Measurements from ENCODE around the gene MACROH2A1.

Gene MACROH2A1

DNA sequence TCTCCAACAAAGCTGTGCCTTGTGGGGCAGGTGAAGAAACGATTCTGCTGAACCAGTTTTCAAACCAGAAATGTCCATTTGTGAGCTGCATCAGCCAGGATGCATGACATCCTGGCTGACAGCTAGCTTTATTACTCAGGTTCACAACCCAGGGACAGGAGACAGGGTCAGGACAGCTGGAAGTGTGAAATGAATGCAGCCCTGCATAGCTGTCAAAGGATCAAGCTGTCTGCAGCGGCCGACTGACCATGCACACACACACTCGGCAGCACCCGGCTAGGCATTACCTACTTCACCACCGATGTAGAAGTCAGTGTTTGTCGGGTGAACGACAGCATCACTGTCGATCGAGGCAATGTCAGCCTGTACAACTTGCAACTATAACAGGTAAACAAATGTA, 48.5 kb downstream of the MACROH2A1 start:
- FAIRE-seq = no peak

DNA sequence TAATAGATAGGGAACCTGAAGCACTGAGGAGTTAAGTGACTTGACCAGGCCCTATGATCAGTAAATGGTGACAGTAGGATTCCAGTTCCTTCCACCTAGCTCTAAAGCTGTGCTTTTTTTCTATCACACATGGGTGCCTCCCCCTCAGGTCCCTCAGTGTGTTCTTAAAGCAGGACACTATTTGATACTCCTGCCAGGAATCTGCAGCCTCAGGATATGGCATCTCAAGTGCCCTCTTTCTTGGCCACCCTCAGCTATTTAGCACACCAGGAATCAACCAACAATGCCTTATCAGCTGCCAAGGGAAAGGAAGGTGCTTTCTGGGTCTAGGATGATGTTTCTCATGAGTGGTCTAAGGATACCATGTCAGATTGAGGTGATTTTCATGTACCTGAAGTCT, 49.1 kb downstream of the MACROH2A1 start:
- FAIRE-seq = no peak

DNA sequence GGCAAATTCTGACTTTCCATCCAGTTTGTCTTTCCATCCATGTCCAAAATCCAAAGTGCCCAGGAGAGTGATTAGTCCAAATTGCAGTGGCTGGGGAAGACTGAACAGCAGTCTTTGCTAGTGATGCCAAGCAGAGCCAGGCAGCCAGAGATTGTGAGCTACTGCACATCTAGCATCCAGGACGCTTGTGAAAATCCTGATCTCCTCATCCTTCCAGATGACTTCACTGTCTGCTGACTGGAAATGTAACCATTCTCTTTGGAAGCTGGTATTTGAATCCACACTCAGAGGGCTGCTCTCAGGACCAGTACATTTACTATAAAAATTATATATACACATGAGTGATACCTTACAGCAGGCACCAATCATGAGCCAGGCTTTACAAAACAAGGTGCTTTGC, 49.6 kb downstream of the MACROH2A1 start:
- no peak for FAIRE-seq

DNA sequence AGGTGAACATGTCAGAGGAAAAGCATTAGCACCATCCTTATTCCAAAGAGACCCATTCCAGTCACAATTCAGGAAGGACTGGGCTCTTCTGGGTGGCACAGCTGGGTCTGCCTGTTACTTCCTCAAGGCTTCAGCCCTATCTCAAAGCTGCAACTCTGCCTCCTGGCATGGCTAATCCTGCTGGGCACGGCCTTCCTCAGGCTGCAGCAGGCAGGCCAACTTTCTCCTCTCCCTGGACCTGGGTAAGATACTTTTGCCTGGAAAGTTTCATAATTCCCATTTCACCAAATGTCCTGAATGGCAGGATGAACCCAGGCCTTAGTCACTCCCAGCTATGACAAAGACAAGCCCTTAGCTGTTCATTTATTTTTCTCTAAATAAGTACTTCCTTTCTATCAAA, 50.1 kb downstream of the MACROH2A1 start:
- FAIRE-seq = no peak

DNA sequence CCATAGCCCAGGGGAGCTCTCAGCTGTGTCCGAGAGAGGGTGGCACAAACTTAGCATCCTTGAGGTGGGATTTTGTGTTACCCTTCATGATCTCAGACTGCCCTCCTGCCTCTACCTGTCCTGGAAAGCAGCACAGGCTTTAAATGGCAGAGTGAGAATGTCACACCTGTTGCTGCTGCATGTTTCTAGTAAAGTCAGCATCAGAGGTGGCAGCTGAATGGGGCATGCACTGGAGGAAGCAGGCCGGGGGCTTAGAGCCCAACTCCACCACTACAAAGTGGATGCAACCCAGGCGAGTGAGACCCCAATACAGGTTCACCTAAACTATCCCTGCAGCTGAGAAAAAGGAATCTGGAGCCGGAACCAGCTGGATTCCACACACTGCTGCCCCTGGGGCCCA, 51.6 kb downstream of the MACROH2A1 start:
- no peak for FAIRE-seq

DNA sequence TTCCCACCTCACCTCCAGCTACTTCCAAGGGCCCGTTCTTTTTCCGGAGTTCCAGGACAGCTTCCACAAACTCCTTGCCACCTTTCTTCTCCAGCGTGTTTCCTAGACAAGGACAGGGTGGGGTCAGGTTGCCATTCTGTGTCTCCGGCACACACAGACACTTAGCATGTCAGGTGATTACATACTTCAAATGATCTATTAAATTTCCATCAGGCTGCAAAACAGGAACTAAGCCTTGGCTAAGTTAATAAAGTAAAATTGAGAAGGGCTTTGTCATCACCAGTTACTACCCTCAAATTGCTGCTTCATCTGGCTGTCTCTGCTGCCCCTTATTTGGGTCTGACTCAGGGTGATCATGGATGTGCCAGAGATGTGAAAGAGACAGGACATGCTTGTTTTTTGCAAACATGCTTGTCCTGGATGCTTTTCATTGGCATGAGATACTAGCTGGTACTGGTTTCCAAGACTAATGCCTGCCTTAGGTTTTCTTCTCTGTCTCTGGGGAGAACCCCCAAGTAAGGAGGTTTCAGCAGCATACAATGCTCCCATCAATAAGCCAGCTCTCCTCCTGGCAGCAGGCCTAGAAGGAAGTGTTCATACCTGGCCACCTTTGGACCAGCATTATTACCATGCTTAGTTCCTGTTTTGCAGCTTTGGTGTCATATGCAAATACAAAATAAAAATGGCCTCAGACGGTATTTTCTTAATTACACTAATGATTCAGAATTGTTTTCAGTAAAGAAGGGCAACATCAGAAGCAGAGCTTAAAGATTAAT, 52.9 kb downstream of the MACROH2A1 start:
- no peak for FAIRE-seq

DNA sequence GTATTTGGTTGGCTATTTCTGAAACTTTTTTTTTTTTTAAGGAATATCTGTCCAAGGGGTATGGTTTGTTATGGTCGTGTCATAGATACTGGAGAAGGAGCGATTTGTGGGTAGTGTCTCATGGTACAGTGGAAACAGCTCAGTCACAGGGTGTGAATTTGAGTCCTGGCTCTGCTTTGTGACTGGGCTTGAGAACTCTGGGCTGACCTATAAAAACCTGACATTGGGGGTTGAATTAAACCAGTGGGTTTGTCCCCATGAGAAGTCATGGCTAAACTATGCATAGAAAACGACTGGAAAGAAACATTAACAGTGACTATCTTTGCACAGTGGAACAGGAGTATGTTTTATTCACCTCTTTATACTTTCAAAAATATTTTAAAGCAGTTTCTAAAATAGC, 54.7 kb downstream of the MACROH2A1 start:
- no peak for FAIRE-seq

DNA sequence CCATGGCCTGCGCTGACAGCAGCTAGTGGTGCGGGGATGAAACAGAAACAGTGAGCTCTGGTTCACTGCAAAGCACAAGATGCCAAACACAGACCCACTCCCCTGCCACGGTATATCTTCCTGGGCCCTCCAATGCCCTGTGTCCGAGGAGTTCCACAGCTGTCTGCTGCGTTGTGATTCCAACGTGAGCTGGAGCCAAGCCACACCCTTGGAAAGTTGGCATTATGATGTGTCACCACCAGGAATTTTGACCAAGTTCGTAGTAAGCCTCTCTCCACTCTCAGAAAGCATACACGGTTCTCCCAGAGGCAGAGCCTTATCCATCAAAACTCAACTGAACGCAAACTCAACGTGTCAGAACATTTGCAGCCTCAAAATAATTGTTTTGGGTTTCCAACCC, 55.6 kb downstream of the MACROH2A1 start:
- no peak for FAIRE-seq

DNA sequence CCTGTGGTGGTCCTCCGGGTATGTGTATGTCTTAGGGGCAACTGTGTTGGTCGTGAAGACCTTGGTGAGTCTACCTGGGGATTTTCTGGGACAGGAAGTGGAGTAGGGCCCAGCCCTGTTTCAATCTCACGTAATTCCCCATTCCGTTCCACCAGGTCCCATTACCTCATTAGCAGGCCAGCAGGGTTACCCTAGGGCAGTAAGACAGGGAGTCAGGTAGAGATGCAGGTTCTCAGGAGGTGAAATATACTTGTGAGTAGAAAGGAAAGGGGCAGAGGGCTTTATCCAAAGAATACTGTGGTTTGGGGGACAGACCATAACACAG, 56.5 kb downstream of the MACROH2A1 start:
- no peak for FAIRE-seq

DNA sequence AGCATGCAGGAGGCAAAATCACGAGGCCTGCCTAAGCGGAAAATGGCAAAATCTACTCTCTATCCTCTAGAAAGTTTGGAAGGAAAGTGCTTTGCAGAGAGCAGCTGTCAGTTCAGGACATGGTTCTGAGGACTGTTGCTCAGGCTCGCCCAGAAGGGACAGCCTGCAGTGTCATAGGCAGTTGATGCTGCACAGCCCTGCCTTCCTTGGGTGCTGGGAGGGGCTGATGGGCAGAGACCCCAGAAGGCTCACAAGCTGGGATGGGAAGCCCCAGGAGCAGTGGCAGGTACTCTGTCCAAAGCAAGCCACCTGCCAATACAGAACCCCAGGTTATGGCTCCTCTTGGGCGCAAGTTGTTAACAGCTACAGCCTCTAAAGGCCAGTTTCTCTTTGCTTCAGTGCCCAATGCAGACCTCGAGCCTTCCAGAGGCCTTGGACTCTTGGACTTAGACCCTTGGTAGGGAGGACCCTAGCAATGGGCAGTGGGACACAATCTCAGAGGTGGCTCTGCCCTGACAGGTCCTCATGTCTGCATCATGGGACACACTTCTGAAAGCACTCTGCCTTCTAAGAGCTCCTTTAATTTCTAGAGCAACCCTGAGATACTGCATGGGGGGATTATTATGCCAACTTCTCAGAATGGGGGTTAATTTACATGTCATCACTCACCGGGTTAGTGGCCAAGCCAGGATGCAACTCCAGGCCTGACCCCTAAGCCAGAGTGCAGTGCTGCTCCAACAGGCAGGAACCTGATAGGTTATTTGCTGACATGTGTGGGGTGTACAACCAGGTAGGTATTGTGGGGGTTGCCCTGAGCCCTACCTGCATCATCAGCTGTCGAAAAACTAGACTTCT, 57.1 kb downstream of the MACROH2A1 start:
- no peak for FAIRE-seq

DNA sequence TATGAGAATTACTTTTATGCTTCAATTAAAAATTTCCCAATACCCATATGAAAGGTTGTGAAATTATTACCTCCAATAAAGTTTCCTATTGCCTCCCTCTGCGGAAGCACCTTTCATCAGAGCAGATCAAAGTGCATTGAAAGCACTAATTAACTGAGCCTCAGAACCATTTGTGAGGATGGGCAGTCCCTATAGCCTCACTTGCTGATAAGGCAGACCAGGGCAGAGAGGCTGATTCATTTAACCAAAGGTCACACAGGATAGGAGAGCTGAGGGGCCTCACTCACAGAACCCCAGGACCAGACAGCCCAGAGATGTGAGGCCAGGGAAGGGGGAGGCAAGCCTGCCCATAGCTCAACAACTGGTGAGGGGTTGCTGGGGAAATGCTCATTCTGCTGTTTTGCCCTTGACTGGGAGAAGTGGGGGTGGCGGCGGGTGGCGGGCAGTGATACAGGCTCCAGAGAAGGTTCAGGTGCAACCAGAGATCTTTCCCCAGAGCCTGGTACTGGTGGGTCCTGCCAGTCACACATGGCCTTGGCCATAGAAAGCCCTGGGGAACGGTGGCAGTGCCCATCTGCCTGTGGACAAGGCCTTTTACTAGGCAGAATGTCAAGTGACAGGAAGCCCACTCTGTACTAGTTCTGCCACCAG, 57.9 kb downstream of the MACROH2A1 start:
- FAIRE-seq = no peak

DNA sequence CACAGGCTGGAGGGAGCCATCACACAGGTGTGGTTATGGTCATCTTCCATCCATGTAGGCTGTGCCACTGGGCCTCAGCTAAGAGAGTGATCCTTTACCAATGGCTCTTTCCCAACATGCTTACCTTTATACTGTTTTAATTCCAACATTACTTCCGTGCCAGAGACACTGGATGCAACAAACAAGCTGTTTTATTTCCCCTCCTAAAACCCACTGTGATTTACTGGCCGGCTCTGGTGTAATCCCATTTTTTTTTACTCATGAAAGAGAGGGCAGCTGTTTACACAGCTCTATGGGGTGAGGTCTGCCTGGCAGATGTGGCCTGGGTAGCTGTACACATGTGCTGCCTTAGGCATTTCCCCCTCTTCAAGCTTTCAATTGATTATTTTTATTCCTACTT, 58.5 kb downstream of the MACROH2A1 start:
- FAIRE-seq = no peak

DNA sequence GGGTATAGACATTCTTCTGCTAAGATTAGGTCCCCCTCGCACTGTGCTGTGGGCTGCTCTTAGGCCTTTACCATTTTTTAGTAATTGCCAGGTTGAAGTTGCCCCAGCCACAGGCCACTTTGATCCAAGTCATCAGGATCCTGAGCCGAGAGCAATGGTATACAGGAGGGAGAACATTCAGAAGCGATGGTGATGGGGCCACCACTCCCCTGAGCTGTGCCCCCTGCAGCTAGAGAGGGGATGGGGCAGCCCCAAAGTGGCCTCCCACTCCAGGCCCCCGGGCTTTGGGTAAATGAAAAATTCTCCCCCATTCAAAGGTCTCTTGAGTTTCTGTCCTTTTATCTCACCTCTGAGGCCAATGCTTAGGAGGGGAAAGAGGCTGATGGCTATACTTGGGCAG, 59.4 kb downstream of the MACROH2A1 start:
- no peak for FAIRE-seq

DNA sequence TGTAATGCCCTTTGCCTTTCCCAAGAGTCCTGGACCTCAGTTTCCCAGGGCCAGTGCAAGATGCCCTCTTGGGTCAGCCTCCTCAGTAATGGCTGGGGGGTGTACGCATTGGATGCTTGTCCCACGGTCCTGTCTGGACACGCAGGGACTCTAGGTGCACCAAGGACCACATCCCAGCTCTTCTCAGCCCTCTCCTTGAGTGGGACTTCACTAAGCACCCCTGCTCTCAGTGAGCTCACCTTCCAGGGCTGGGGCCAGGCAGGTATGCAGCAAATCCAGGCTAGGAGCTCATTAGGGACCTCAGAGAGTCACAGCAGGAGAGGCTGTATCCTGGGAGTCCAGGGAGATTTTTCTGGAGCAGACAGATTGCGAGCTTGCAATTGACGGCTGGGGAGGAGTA, 59.8 kb downstream of the MACROH2A1 start:
- no peak for FAIRE-seq

DNA sequence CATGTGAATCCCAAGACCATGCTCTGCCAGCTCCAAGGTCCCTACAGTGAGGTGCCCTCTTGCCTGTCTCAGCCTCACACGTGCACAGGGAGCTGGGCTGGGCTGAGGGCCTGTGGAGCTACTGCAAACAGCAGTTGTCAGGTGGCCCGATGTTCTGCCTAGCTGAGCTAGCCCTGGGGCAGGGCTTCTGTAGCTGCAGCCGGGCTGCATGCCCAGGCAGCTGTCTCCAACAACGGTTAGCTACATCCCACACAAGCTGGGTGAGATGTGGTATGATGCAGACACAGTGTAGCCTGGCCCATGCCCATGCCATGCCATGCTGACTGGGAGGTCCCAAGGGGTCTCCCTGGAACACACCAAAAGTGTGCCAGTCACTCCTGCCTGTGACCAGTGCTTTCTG, 62.0 kb downstream of the MACROH2A1 start:
- FAIRE-seq = no peak

DNA sequence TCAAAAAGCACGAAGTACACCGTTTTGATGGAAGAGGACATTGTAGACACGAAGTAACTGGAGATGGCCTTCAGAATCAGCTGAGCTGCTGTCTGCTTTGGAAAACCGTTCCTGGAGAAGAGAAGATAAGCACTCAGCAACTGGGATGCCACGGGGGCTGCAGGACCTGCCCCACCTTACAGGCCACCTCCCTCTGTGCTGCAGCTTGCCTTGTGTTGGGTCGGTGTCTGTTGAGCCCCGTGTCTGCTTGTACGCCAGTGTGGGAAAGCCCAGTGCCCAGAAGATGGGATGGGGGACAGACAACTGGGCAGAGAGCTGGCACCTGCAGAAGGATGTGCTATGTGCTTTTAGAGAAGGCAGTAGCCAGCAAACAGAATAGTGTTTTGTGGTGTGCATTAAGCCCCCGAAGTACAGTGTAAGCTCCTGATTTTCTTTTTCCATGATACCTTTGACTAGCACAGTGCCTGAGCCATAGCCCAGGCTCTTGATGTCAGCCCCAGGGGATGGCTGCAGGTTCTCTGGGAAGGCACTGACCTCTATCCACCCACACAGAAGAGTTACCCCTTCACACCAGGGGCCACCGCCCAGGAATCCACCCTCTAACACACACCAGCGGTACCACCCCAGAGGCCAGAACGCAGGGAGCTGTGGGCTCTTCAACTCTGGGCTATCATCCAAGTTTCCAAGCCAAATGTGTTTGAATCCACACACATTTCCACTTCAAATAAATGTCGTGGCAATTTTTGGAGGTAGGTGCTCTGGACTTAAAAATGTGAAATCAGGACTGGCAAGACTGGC, 63.8 kb downstream of the MACROH2A1 start:
- FAIRE-seq = no peak

DNA sequence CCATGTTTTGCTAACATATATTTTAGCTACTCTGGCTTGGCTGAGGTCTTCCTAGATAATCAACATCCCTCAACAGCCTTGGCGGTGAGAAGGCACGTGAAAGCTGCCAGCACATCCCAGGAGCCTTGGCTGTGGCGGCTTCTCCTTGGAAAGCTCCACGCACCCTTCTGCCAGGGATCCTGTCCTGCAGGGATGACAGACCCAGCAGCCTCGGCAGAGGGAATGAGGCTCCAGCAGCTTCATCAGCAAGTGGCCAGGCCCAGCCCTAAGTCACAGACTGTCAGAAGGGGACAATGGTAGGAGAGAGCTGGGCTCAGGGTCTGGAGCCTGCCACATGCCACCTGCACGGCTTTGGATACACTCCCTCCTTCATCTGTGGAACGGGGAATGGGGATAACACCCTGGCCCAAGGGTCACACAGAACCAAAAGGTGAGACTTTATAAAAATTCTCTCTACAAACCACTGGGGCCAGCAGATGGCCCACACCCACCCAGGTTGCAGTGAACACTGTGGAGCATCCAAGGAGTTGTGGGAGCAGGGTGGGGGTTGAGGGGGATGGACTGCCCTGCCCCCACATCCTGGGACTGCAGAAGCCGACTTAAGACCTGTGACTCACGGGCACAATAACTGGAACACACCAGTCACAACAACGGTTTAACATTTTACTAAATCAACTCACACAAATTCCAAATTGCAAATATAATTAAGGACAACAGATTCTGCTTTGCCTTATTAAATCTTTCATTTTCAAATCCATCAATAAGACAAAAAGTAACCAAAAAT, 65.1 kb downstream of the MACROH2A1 start:
- FAIRE-seq = no peak

DNA sequence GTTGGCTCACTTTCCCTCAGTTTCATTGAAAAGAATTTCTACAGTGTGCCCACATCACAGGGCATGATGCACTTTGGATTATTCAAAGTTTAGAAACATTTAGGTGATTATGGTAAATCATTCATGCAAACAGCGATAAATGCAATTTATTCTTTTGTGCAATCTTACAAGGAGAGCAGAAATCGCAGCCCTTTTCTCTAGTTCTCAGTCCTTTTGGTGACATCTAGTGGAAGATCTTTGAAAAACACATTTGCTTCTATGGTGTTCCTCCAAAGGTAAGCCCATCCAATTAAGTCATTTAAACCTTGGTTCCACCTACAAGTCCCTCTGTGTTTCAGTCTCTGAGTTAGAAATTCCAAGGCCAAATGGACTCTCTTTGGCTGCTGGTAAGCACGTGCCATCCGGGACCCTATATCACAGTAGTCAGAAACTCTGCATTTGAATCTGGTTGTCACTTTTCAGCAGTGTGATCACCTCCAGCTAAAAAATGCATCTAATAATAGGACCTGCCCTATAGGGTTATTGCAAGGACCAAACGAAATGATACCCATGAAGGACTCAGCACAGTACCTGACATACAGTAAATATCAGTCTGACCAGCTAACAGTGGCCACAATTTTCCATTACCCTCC, 66.4 kb downstream of the MACROH2A1 start:
- peak; percentile 94 for FAIRE-seq

DNA sequence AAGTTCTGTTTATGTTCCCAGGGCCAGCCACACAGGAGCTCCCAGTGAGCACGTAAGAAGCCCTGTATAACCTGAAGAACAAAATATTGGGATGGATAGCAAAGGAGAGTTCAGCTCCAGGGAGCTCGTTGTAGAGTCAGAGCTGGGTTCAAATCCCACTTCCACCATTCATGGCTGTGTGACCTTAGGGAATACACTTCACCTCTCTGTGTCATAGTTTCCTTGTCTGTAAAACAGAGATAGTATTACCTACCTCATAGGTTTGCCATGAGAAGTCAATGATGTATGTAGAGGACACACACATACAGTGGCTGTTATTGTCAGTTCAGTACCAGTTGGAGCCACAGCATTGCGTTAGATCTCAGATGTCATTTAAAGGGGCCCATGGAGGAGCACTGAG, 67.4 kb downstream of the MACROH2A1 start:
- no peak for FAIRE-seq

DNA sequence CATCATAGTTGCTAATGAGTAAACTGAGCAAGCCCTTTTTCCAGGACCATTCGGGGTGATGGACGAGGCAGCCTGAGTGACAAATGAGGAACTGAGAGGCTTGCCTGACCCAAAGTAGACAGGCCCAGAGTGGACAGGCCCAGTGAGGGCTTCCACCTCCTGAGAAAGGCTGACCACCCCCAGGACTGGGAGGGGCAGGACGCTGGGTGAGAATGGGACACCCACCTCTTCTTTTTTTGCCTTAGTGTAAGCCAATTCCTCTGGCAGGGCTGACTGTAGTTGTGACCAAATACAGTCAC, 68.3 kb downstream of the MACROH2A1 start:
- no peak for FAIRE-seq

DNA sequence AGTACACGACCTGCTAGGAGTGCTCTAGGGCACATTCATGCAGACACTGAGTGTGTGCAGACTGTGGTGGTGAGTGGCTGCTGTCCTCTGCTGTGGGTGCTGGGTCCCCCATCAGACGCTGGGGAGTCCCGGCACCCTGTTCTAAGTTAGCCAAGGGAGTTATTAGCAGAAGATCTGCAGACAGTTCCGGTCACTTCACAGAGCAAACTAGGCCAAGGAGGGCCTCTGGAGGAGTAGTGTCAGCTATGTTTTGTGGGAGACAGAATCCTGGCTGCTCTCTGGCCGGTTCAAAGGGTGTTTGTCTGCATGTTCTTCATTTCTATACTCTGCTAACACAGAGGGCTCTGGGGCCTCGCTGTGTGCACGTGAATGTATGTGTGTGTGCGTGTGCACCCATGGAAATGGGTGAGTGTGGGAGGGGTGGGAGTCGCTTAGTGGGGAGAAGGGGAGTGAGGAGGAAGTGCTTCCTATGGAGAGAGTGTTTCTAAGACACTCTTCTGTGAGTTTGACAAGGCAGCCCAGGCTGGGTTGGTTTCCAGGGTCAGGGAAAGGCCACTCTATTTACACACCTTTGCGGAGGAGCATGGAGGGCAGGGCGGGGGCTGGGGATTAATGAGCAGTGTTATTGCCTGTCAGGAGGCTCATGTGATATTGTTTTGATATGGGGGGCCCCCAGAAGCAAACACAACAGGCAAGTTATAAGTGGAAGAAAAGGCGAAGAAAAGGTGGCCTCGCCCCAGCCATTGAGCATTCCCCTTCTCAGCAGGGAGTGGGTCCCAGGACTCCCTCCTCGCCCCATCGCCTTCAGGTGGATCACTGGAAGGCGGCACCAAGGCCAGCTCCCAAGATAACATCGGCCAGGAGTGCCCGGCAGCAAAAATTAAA, 68.9 kb downstream of the MACROH2A1 start:
- FAIRE-seq = no peak
